Measurements from ENCODE around the gene SORCS2.

SORCS2 gene

GRCh38 chr4:7674706-7675105 is 482.4 kb downstream of the SORCS2 start:
- no peak overlapping the region for H2AK5ac ChIP-seq (ENCODE audit: low read length, severe bottlenecking)

GRCh38 chr4:7675136-7675535 is 482.8 kb downstream of the SORCS2 start:
- H3K9me3 ChIP-seq (ENCODE audit: control insufficient read depth, low read length): peaks cover 5% of the 10 kb centered on the region
- 81% methylated on average over 6 of the region's 6 CpGs for WGBS
- H3K23ac ChIP-seq (ENCODE audit: low read length in 2 of 2): no peak overlapping the region
- no peaks in the 10 kb centered on the region for H3K4me1 ChIP-seq (ENCODE audit: control insufficient read depth, insufficient read depth, low read depth, low read length)
- no peak overlapping the region for H4K8ac ChIP-seq (ENCODE audit: low read length)
- H3K9ac ChIP-seq (ENCODE audit: low read length): no peak overlapping the region
- DNase-seq: no peak
- H3K79me1 ChIP-seq (replicated peaks; ENCODE audit: low read length, poor library complexity, severe bottlenecking): no peaks in the 10 kb centered on the region
- no peak overlapping the region for H4K91ac ChIP-seq (ENCODE audit: low read length)
- H3K4ac ChIP-seq (ENCODE audit: low read depth in 1 of 2, low read length in 2 of 2): no peak overlapping the region
- no peak overlapping the region for H3K18ac ChIP-seq (ENCODE audit: low read depth in 1 of 2, low read length in 2 of 2)
- H2BK12ac ChIP-seq (ENCODE audit: low read length in 2 of 2): peak overlapping the region in 1 of 2 experiments; percentile 64
- H2AFZ ChIP-seq (ENCODE audit: low read depth, low read length): no peak overlapping the region
- H3K14ac ChIP-seq (ENCODE audit: low read length in 2 of 2): no peak overlapping the region
- H3K4me2 ChIP-seq (ENCODE audit: low read length, poor library complexity, severe bottlenecking): no peak overlapping the region
- peaks cover 0 to 4% of the 10 kb centered on the region in 2 experiments for H3K36me3 ChIP-seq (ENCODE audit: control insufficient read depth in 1 of 2, insufficient read depth in 2 of 2, low read depth in 1 of 2, low read length in 2 of 2)
- no peak overlapping the region for H2BK5ac ChIP-seq (ENCODE audit: low read depth, low read length, poor library complexity, severe bottlenecking)
- H3K4me3 ChIP-seq (ENCODE audit: insufficient read depth in 1 of 2, low read depth in 1 of 2, low read length in 2 of 2): no peak overlapping the region
- no peak overlapping the region for H2BK120ac ChIP-seq (ENCODE audit: low read depth, low read length)
- H2AK5ac ChIP-seq (ENCODE audit: low read length, severe bottlenecking): no peak overlapping the region
- no peak overlapping the region for H3K27ac ChIP-seq (ENCODE audit: low read length, poor library complexity, severe bottlenecking)
- H3K27me3 ChIP-seq (ENCODE audit: control insufficient read depth in 1 of 2, insufficient read depth in 1 of 2, low read length in 2 of 2): peaks cover 24 to 39% of the 10 kb centered on the region in 2 experiments
- peak overlapping the region; percentile 26 for H2BK15ac ChIP-seq (ENCODE audit: low read depth, poor library complexity, severe bottlenecking)

More at GRCh38 chr4:7674706-7675105, 482.4 kb downstream of the SORCS2 start:
- Histone ChIP-seq H2BK5ac (ENCODE audit: low read depth, low read length, poor library complexity, severe bottlenecking) (no peak overlapping the region), H3K36me3 (ENCODE audit: control insufficient read depth in 1 of 2, insufficient read depth in 2 of 2, low read depth in 1 of 2, low read length in 2 of 2) (peaks cover 0 to 4% of the 10 kb centered on the region in 2 experiments), H3K23ac (ENCODE audit: low read length in 2 of 2) (no peak overlapping the region), H4K91ac (ENCODE audit: low read length) (no peak overlapping the region), H2AFZ (ENCODE audit: low read depth, low read length) (no peak overlapping the region), H4K8ac (ENCODE audit: low read length) (no peak overlapping the region), H3K4me2 (ENCODE audit: low read length, poor library complexity, severe bottlenecking) (no peak overlapping the region), H2BK12ac (ENCODE audit: low read length in 2 of 2) (no peak overlapping the region), H3K79me1 (replicated peaks; ENCODE audit: low read length, poor library complexity, severe bottlenecking) (no peaks in the 10 kb centered on the region), H3K9me3 (ENCODE audit: control insufficient read depth, low read length) (peaks cover 5% of the 10 kb centered on the region), H3K27me3 (ENCODE audit: control insufficient read depth in 1 of 2, insufficient read depth in 1 of 2, low read length in 2 of 2) (peaks cover 19 to 36% of the 10 kb centered on the region in 2 experiments), H3K4me3 (ENCODE audit: insufficient read depth in 1 of 2, low read depth in 1 of 2, low read length in 2 of 2) (no peak overlapping the region), H3K27ac (ENCODE audit: low read length, poor library complexity, severe bottlenecking) (no peak overlapping the region), H3K18ac (ENCODE audit: low read depth in 1 of 2, low read length in 2 of 2) (no peak overlapping the region), H3K4ac (ENCODE audit: low read depth in 1 of 2, low read length in 2 of 2) (no peak overlapping the region), H3K9ac (ENCODE audit: low read length) (no peak overlapping the region), H3K4me1 (ENCODE audit: control insufficient read depth, insufficient read depth, low read depth, low read length) (no peaks in the 10 kb centered on the region), H2BK120ac (ENCODE audit: low read depth, low read length) (no peak overlapping the region), H2BK15ac (ENCODE audit: low read depth, poor library complexity, severe bottlenecking) (no peak overlapping the region), H3K14ac (ENCODE audit: low read length in 2 of 2) (no peak overlapping the region)
- DNase-seq: no peak
- WGBS: 88% methylated on average over 7 of the region's 7 CpGs

- no peak overlapping the region for H3K4me3 ChIP-seq (ENCODE audit: insufficient read depth in 1 of 2, low read depth in 1 of 2, low read length in 2 of 2)
- H3K36me3 ChIP-seq (ENCODE audit: control insufficient read depth in 1 of 2, insufficient read depth in 2 of 2, low read depth in 1 of 2, low read length in 2 of 2): peaks cover 0 to 4% of the 10 kb centered on the region in 2 experiments
- peaks cover 26 to 45% of the 10 kb centered on the region in 2 experiments for H3K27me3 ChIP-seq (ENCODE audit: control insufficient read depth in 1 of 2, insufficient read depth in 1 of 2, low read length in 2 of 2)
- 93% methylated on average over 25 of the region's 28 CpGs for WGBS
- H3K23ac ChIP-seq (ENCODE audit: low read length in 2 of 2): no peak overlapping the region
- H3K4me2 ChIP-seq (ENCODE audit: low read length, poor library complexity, severe bottlenecking): no peak overlapping the region
- H2BK12ac ChIP-seq (ENCODE audit: low read length in 2 of 2): peak overlapping the region in 1 of 2 experiments; percentile 64
- H4K91ac ChIP-seq (ENCODE audit: low read length): no peak overlapping the region
- H2AFZ ChIP-seq (ENCODE audit: low read depth, low read length): no peak overlapping the region
- no peak overlapping the region for H4K8ac ChIP-seq (ENCODE audit: low read length)
- no peaks in the 10 kb centered on the region for H3K79me1 ChIP-seq (replicated peaks; ENCODE audit: low read length, poor library complexity, severe bottlenecking)
- H3K18ac ChIP-seq (ENCODE audit: low read depth in 1 of 2, low read length in 2 of 2): peak overlapping the region in 1 of 2 experiments; percentile 16
- peaks cover 5% of the 10 kb centered on the region for H3K9me3 ChIP-seq (ENCODE audit: control insufficient read depth, low read length)
- H2AK5ac ChIP-seq (ENCODE audit: low read length, severe bottlenecking): no peak overlapping the region
- H3K4ac ChIP-seq (ENCODE audit: low read depth in 1 of 2, low read length in 2 of 2): no peak overlapping the region
- H3K4me1 ChIP-seq (ENCODE audit: control insufficient read depth, insufficient read depth, low read depth, low read length): no peaks in the 10 kb centered on the region
- no peak for DNase-seq
- H2BK5ac ChIP-seq (ENCODE audit: low read depth, low read length, poor library complexity, severe bottlenecking): no peak overlapping the region
- no peak overlapping the region for H3K27ac ChIP-seq (ENCODE audit: low read length, poor library complexity, severe bottlenecking)
- H2BK120ac ChIP-seq (ENCODE audit: low read depth, low read length): no peak overlapping the region
- peak overlapping the region; percentile 15 for H2BK15ac ChIP-seq (ENCODE audit: low read depth, poor library complexity, severe bottlenecking)
- peak overlapping the region in 1 of 2 experiments; percentile 9 for H3K14ac ChIP-seq (ENCODE audit: low read length in 2 of 2)
- H3K9ac ChIP-seq (ENCODE audit: low read length): no peak overlapping the region
These were observed 483.4 kb downstream of the SORCS2 start for GRCh38 chr4:7675612-7676320.

GRCh38 chr4:7676398-7676922 is 484.1 kb downstream of the SORCS2 start:
- Histone ChIP-seq H3K27ac (ENCODE audit: low read length, poor library complexity, severe bottlenecking) (no peak overlapping the region), H3K4ac (ENCODE audit: low read depth in 1 of 2, low read length in 2 of 2) (no peak overlapping the region), H2AK5ac (ENCODE audit: low read length, severe bottlenecking) (no peak overlapping the region), H2AFZ (ENCODE audit: low read depth, low read length) (no peak overlapping the region), H2BK15ac (ENCODE audit: low read depth, poor library complexity, severe bottlenecking) (no peak overlapping the region), H3K79me1 (replicated peaks; ENCODE audit: low read length, poor library complexity, severe bottlenecking) (no peaks in the 10 kb centered on the region), H3K9ac (ENCODE audit: low read length) (no peak overlapping the region), H3K27me3 (ENCODE audit: control insufficient read depth in 1 of 2, insufficient read depth in 1 of 2, low read length in 2 of 2) (peaks cover 26 to 51% of the 10 kb centered on the region in 2 experiments), H4K8ac (ENCODE audit: low read length) (peak overlapping the region; percentile 24), H2BK12ac (ENCODE audit: low read length in 2 of 2) (no peak overlapping the region), H3K23ac (ENCODE audit: low read length in 2 of 2) (no peak overlapping the region), H3K4me1 (ENCODE audit: control insufficient read depth, insufficient read depth, low read depth, low read length) (no peaks in the 10 kb centered on the region), H2BK120ac (ENCODE audit: low read depth, low read length) (no peak overlapping the region), H4K91ac (ENCODE audit: low read length) (no peak overlapping the region), H3K36me3 (ENCODE audit: control insufficient read depth in 1 of 2, insufficient read depth in 2 of 2, low read depth in 1 of 2, low read length in 2 of 2) (peaks cover 0 to 4% of the 10 kb centered on the region in 2 experiments), H3K9me3 (ENCODE audit: control insufficient read depth, low read length) (no peaks in the 10 kb centered on the region), H3K14ac (ENCODE audit: low read length in 2 of 2) (no peak overlapping the region), H3K4me3 (ENCODE audit: insufficient read depth in 1 of 2, low read depth in 1 of 2, low read length in 2 of 2) (no peak overlapping the region), H2BK5ac (ENCODE audit: low read depth, low read length, poor library complexity, severe bottlenecking) (no peak overlapping the region), H3K18ac (ENCODE audit: low read depth in 1 of 2, low read length in 2 of 2) (peak overlapping the region in 1 of 2 experiments; percentile 35), H3K4me2 (ENCODE audit: low read length, poor library complexity, severe bottlenecking) (no peak overlapping the region)
- no peak for DNase-seq
- WGBS: 41% methylated on average over 4 of the region's 4 CpGs

All from mesenchymal stem cell (in vitro differentiated cells and primary cell).